K562 (cell line): ENCODE results near the gene SULT1A1. TPM values are rescaled to one million over a fixed set of nuclear protein-coding genes. Genes with fewer than 3 reads are reported as not detected.
"Not testable (repeated sequence)": the region's sequence is repeated elsewhere in the genome, so short reads cannot be mapped to it uniquely, and the experiment has no call there.

ENCODE experiments used
- ATAC-seq: fragments of 200-7000 bp; cut with Tn5 transposase; 3 replicates; pipeline ENCODE4 v1.9.1; 2020; ENCODE audit warnings: moderate library complexity
- BruUV-seq: library from RNA; stranded (reverse); fragments of 400-500 nt; replicated peaks from 2 replicates; lab custom pipeline; 2021; lab: Mats Ljungman, UMichigan
- CTCF ChIA-PET: fragments of 300-600 bp; formaldehyde crosslinking; extraction: SDS; loops from one replicate; lab custom pipeline; 2021; ENCODE audit warnings: low intra/inter-chr PET ratio; lab: Yijun Ruan, JAX
- POLR2A ChIA-PET: fragments of 300-600, 350-650 bp; sonication (Branson Sonifier 250); formaldehyde crosslinking; extraction: SDS; loops from one replicate; lab custom pipeline; 2021; ENCODE audit warnings: antibody characterized with exemption, inconsistent platforms; lab: Yijun Ruan, JAX
- DNase-seq, 4 experiments: peaks; one replicate each; pipeline versions ENCODE4 v3.0.0 to v3.0.0-alpha.2; 2011 to 2018; ENCODE audit warnings: low spot score in 3 of 4, mixed read lengths in 3 of 4; ENCODE audit errors: extremely low read depth in 1 of 4
- FAIRE-seq: peaks from 2 replicates; lab custom pipeline; 2011; peaks lifted over from hg19 to GRCh38; lab: Jason Lieb, UNC
- H2AFZ ChIP-seq: 2 replicates; pipeline ENCODE4 v1.6.0; 2011; ENCODE audit warnings: low read depth, low read length, control low read depth, inconsistent platforms
- H3K27ac ChIP-seq: fragments of 200-600 bp; 3 replicates; pipeline ENCODE4 v1.8.0; 2011; ENCODE audit warnings: low read depth, mild to moderate bottlenecking, control low read depth, inconsistent platforms, low read length, moderate library complexity, mixed read lengths; ENCODE audit errors: extremely low read depth
- H3K27me3 ChIP-seq, 2 experiments: fragments of 300-600 bp in 1 of 2; 2 replicates in 1 of 2; 3 replicates in 1 of 2; pipeline versions ENCODE4 v1.6.0 to v1.8.0; 2011; ENCODE audit warnings: inconsistent platforms in 2 of 2, low read length in 2 of 2, mild to moderate bottlenecking in 1 of 2, mixed read lengths in 1 of 2, moderate library complexity in 1 of 2; ENCODE audit not compliant: control insufficient read depth in 2 of 2, insufficient read depth in 2 of 2
- H3K36me3 ChIP-seq: fragments of 300-600 bp; 3 replicates; pipeline ENCODE4 v1.8.0; 2011; ENCODE audit warnings: mild to moderate bottlenecking, low read length, inconsistent platforms; ENCODE audit not compliant: control insufficient read depth, insufficient read depth
- H3K4me1 ChIP-seq, 2 experiments: fragments of 200-600 bp in 1 of 2; replicated peaks in 1 of 2; 2 replicates in 1 of 2; 3 replicates in 1 of 2; pipeline versions ENCODE4 v1.5.1 to v1.8.0; 2011; ENCODE audit warnings: inconsistent platforms in 2 of 2, low read length in 2 of 2, mild to moderate bottlenecking in 1 of 2, mixed read lengths in 1 of 2, moderate library complexity in 1 of 2; ENCODE audit not compliant: control insufficient read depth in 2 of 2, insufficient read depth in 2 of 2
- H3K4me2 ChIP-seq: 2 replicates; pipeline ENCODE4 v1.6.1; 2011; ENCODE audit warnings: low read length, control low read depth, inconsistent platforms, mixed read lengths; ENCODE audit not compliant: insufficient read depth
- H3K4me3 ChIP-seq: fragments of 200-600 bp; sonication (generic), shearing (Covaris generic); 2 replicates; pipeline ENCODE4 v1.5.1; 2016; ENCODE audit warnings: control low read depth, inconsistent platforms
- H3K79me2 ChIP-seq: fragments of 200-600 bp; 3 replicates; pipeline ENCODE4 v1.8.0; 2011; ENCODE audit warnings: low read length, inconsistent platforms; ENCODE audit not compliant: control insufficient read depth, insufficient read depth
- H3K9ac ChIP-seq, 2 experiments: 2 replicates each; pipeline versions ENCODE4 v1.6.0 to v1.6.1; 2011; ENCODE audit warnings: low read depth in 2 of 2, low read length in 2 of 2, control low read depth in 1 of 2, inconsistent platforms in 1 of 2, mild to moderate bottlenecking in 1 of 2, mixed read lengths in 1 of 2; ENCODE audit not compliant: insufficient read depth in 1 of 2
- H3K9me1 ChIP-seq: one replicate; pipeline ENCODE4 v1.6.0; 2011; ENCODE audit warnings: inconsistent platforms, mild to moderate bottlenecking, low read length, moderate library complexity; ENCODE audit not compliant: control insufficient read depth, insufficient read depth
- H3K9me3 ChIP-seq: replicated peaks from 2 replicates; pipeline ENCODE4 v1.5.1; 2011; ENCODE audit warnings: low read depth, low read length, inconsistent platforms; ENCODE audit not compliant: control insufficient read depth, insufficient read depth
- H4K20me1 ChIP-seq: replicated peaks from 2 replicates; pipeline ENCODE4 v1.6.1; 2011; ENCODE audit warnings: low read length, inconsistent platforms, mixed read lengths; ENCODE audit not compliant: control insufficient read depth, insufficient read depth
- WGBS: fragments of 100-300 bp; shearing (Covaris generic); methylation state at CpG from one replicate; pipeline ENCODE4 v1.1.6; 2016; ENCODE audit warnings: low coverage, mixed read lengths; ENCODE audit not compliant: insufficient coverage; ENCODE audit errors: missing lambda C conversion rate; 5-methylcytosine and 5-hydroxymethylcytosine counted together
- in situ Hi-C: fragments of 300-500 bp; cut with MboI; formaldehyde crosslinking; loops from 4 replicates; pipeline ENCODE4 v1.15.0; 2018; ENCODE audit warnings: inconsistent platforms, mixed read lengths
- intact Hi-C: fragments of 100-400 bp; cut with micrococcal nuclease; formaldehyde crosslinking; loops from 2 replicates; pipeline ENCODE4 v1.14.2; 2022
- polyA plus RNA-seq, 8 experiments: library from polyadenylated mRNA; depleted of rRNA in 4 of 8; stranded (reverse) in 5 of 8; unstranded in 3 of 8; fragments of >200 nt; fragmentation: Nextera tagmentation in 2 of 8; fragmentation: Illumina TruSeq in 1 of 8; extraction: Ambion mirVana in 2 of 8; extraction: Trizol in 1 of 8; gene quantifications; 2 replicates each; pipeline versions ENCODE4 v1.2.1 to v1.2.3, GENCODE V29; 2011 to 2014; ENCODE audit warnings: inconsistent platforms in 1 of 8, missing spikeins in 1 of 8
- total RNA-seq, 7 experiments: library from RNA; depleted of rRNA in 6 of 7; stranded (reverse); fragments of >200 nt in 6 of 7; fragmentation: Illumina TruSeq in 2 of 7; extraction: Trizol in 2 of 7; gene quantifications; 2 replicates each; pipeline versions ENCODE4 v1.2.1 to v1.2.3, GENCODE V29; 2011 to 2021; ENCODE audit warnings: low replicate concordance in 1 of 7

The SULT1A1 gene
- total and polyA plus RNA-seq, 9 of the 15 experiments (the other 6 are each of a cell fraction or from before 2014, with no cell fraction given), result 3.4 to 30.1 (median 16.6) TPM

DNA sequence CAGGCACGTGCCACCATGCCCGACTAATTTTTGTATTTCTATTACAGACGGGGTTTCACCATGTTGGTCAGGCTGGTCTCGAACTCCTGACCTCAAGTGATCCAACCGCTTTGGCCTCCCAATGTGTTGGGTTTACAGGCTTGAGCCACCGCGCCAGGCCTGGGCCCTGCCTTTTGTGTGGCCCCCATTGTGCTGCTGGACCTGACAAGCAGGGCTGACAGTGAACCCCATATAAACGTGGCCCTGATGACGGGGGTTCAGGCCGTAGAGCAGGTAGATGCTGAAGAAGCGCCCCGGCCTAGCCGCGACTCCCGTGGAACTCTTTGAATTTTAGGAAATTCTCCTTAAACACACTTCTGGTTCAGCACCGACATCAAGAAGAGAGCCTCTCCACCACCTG is 4.7 kb upstream of the SULT1A1 start:
- 22% methylated on average over 9 of the region's 16 CpGs for WGBS
- H3K4me3 ChIP-seq, H3K4me1 ChIP-seq, H3K4me2 ChIP-seq, BruUV-seq, H3K36me3 ChIP-seq, DNase-seq, H3K27ac ChIP-seq, H4K20me1 ChIP-seq, FAIRE-seq, H3K9ac ChIP-seq, H3K9me1 ChIP-seq, H2AFZ ChIP-seq, H3K9me3 ChIP-seq, POLR2A ChIA-PET, H3K79me2 ChIP-seq, H3K27me3 ChIP-seq, ATAC-seq, CTCF ChIA-PET, intact Hi-C loops: not testable (repeated sequence)
- in situ Hi-C loops, result loop anchor here (25.0 kb wide), 4 partner anchors 98 to 1598 kb away; partner anchors contain the start of genes EIF3C and EIF3CL

- H3K4me3 ChIP-seq, H3K79me2 ChIP-seq, H2AFZ ChIP-seq, H3K27ac ChIP-seq, DNase-seq, H3K9me3 ChIP-seq, H3K27me3 ChIP-seq, POLR2A ChIA-PET, ATAC-seq, BruUV-seq, H3K4me2 ChIP-seq, H3K9ac ChIP-seq, intact Hi-C loops, H4K20me1 ChIP-seq, CTCF ChIA-PET, FAIRE-seq, H3K36me3 ChIP-seq, H3K9me1 ChIP-seq: not testable (repeated sequence)
- 33% methylated on average over 3 of the region's 26 CpGs for WGBS
- in situ Hi-C loops, result loop anchor here (25.0 kb wide), 4 partner anchors 98 to 1598 kb away; partner anchors contain the start of genes EIF3C and EIF3CL
- H3K4me1 ChIP-seq, result peaks cover 6 to 15% of the 10 kb centered on the region in 2 experiments; a peak in 3 of 5 replicates
Observed at GRCh38 chr16:28613912-28614311, 4.1 kb upstream of the SULT1A1 start.

- H3K79me2 ChIP-seq, intact Hi-C loops, H3K9me1 ChIP-seq, FAIRE-seq, H3K9ac ChIP-seq, POLR2A ChIA-PET, H3K36me3 ChIP-seq, H2AFZ ChIP-seq, CTCF ChIA-PET, H3K9me3 ChIP-seq, DNase-seq, H3K4me3 ChIP-seq, BruUV-seq, H3K4me2 ChIP-seq, H3K27me3 ChIP-seq, H4K20me1 ChIP-seq, H3K27ac ChIP-seq: not testable (repeated sequence)
- ATAC-seq, result peak; percentile 45
- in situ Hi-C loops, result loop anchor here (25.0 kb wide), 4 partner anchors 100 to 1600 kb away; partner anchors contain the start of genes EIF3C and EIF3CL
- peaks cover 6 to 17% of the 10 kb centered on the region in 2 experiments; a peak in 3 of 5 replicates for H3K4me1 ChIP-seq
- WGBS, result no CpG with 5 or more reads among the region's 17 CpGs
Observed at GRCh38 chr16:28612359-28613280, 2.8 kb upstream of the SULT1A1 start.
